GM21447 (cell line): Measurements from ENCODE around the gene STPG4.
"Not testable (repeated sequence)": the region's sequence is repeated elsewhere in the genome, so short reads cannot be mapped to it uniquely, and the experiment has no call there.

Experiments used
- ATAC-seq: cut with Tn5 transposase; IDR thresholded peaks from one replicate; pipeline ENCODE4 v1.9.1; 2021; ENCODE audit not compliant: unreplicated experiment

The STPG4 gene

GRCh38 chr2:47173986-47174732 is 19.1 kb upstream of the STPG4 start:
- ATAC-seq: no peak

GRCh38 chr2:47172922-47173695 is 18.0 kb upstream of the STPG4 start:
- no peak for ATAC-seq

GRCh38 chr2:47172156-47172921 is 17.2 kb upstream of the STPG4 start:
- no peak for ATAC-seq

DNA sequence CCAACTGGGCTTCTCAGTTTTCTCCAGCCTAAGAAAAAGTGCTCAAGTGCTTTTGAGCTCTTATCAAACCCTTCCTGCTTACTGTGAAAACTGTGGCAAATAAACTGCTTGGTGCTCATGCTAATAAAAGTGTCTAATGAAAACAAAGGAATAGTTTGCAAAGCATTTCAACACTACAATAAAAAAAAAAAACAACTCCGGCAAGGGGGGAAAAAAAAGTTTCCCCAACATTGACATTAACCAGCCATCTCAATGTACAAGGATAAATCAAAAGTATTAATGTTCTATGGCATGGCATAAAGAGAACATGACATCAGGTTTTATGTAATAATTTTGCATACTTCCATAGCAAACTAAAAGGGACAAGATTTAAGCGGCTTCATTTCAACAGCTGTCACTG is 14.7 kb upstream of the STPG4 start:
- no peak for ATAC-seq

GRCh38 chr2:47168895-47169294 is 13.8 kb upstream of the STPG4 start:
- ATAC-seq: not testable (repeated sequence)

GRCh38 chr2:47167149-47167548 is 12.0 kb upstream of the STPG4 start:
- no peak for ATAC-seq

DNA sequence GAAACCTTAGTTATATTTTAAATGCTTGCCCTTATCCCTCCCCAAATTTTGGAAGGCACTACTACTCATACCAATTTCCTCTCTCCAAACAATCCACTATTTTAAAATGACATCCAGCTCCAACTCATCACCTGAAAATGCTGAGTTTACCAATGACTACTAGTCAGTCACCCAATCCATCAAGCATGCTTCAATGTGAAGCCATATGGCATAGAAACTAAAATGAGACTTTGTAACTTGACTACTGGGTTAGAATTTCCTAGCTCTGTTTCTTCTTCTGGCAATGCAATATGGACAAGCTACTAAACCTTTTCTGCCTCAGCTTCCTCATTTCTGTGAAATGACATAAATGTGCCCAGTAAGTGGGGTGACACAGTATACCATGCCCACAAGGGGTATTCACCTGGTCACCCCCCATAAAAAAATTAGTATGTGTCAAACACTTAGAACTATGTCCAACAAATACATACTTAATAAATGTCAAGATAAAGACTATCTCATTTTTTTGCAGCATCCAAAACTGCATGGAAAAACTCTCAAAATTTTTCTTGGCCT is 10.0 kb upstream of the STPG4 start:
- ATAC-seq: no peak

DNA sequence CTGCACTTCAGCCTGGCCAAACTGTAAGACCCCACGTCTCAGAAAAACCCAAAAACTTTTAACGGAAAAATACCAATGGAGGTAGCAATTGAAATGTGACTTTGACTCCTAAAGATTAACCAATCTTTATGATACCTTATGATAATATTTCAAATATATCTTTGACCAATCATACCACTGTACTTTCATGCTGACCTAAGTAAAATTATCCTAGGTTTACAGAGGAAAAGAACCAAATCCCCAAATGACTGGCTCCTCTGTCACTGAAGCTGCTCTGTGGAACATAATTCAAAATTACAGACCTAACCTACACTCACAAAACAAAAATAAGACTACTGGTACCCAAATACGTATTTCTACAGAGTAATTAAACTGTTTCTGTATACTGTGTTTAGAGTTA is 7.7 kb upstream of the STPG4 start:
- ATAC-seq: no peak

- no peak for ATAC-seq
Measured at GRCh38 chr2:47161475-47161874, 6.4 kb upstream of the STPG4 start.

DNA sequence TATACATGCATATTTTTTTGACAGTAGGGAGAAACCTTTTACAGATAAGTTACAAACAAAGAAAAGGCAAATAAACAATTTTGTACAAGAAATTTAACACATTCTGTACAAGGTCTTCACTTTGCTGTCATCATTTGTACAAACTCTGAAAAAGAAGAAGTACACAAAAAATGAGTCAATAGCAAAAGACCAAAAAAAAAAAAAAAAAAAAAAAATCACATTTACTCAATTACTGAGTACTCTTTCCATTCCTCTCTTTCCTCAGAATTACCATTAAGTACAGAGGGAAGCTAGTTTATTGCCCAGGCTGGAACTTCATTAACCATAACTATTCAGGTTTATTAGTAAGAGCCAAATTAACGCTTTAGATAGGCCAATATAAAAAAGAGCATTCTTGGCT is 5.6 kb upstream of the STPG4 start:
- ATAC-seq: no peak

DNA sequence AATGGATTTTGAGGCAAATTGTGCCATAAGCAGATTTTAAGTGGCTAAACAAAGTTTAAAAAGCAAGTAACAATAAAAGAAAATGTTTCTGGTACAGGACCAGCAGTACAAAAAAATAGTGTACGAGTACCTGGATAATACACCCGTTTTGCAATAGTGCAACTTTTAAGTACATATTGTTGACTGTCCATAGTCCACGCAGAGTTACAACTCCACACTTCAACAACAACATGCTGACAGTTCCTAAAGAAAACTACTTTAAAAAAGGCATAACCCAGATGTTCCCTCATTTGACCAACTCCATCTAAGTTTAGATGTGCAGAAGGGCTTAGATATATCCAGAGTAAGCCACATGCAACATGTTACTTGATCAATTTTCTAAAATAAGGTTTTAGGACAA is 5.1 kb upstream of the STPG4 start:
- no peak for ATAC-seq

- ATAC-seq: no peak
Measured at GRCh38 chr2:47159627-47160026, 4.5 kb upstream of the STPG4 start.

DNA sequence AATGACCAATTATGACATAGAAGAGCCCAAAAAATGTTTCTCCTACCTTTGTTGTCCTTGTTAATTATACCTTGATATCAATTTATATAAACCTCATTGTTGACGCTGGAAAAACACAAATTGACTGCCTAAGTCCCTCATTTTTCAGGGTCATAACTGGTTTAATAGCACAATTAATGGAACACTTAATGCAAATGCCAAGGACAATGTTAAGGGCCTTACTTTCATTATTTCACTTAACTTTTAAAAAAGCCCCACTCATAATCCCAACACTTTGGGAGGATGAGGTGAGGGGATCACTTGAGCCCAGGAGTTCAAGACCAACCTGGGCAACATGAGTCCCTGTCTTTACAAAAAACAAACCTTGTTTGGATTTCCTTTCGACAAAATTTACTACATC is 3.5 kb upstream of the STPG4 start:
- ATAC-seq: no peak

DNA sequence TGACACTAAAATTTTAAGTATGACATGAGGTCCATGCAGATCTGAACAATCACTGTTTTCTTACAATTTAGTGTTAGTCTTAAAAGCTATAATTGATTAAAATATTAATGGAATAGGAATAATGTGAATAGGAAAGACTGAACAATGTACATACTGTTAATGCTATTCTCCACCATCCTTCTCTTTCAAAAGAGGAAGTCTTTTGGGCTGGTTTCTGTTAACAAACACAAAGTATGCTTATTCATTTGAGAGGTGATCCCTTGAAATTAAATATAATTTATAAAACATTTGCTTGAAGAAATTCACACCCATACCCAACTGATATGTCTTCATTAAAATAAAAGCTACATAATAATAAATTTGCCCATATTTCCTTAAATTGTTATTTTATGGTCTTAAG is 2.3 kb downstream of the STPG4 start:
- ATAC-seq: no peak

DNA sequence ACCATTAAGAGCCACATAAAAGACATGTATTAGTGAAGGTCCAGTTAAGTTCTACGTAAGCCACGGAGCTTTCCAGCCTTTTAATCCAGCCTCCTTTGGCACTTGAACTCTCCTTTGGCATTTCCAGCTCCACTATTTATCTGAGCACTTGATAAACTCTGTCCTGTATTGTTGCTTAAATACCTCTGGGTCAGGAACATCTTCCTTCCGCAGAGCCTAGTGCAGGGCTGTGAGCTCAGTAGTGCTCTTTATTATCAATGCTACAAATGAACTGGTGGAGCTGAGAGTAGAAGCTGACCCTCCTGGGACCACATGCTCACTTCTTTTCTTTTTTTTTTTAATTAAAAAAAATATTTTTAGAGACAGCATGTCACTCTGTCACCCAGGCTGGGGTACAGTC is 4.9 kb downstream of the STPG4 start:
- no peak for ATAC-seq

DNA sequence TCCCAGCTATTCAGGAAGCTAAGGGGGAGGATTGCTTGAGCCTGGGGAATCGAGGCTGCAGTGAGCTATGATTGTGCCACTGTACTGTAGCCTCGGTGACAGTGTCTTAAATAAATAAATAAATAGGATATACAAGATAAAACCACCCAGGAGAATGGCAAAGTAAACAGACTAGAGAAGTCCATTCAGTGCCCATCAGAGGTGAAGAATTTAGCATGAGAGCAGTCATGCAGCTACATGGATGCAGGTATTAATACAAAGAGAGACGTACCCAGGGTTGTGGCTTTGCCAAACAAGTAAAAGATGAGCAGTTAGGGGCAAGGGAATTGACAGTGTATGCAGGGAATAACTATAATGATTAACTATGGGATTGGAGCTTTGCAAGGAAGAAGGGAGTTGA is 8.1 kb downstream of the STPG4 start:
- ATAC-seq: no peak

DNA sequence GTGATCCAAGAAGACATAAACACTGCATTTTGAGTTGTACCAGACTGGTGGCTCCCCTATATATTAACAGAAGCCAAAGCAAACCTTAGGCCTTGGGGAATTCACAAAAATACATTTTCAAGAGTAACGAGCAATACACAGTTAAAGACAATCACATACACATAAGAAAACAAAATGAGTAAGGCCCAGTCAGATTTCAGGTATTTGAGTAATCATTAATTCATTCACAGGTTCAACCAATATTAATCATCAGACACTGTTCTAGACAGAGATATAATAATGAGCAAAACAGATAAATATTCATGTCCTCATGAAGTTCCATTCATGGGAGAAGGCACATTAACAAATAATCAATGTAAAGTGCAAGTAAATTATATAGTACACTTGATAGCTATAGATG is 9.6 kb downstream of the STPG4 start:
- ATAC-seq: no peak

GRCh38 chr2:47141520-47141919 is 13.6 kb downstream of the STPG4 start:
- ATAC-seq: no peak

DNA sequence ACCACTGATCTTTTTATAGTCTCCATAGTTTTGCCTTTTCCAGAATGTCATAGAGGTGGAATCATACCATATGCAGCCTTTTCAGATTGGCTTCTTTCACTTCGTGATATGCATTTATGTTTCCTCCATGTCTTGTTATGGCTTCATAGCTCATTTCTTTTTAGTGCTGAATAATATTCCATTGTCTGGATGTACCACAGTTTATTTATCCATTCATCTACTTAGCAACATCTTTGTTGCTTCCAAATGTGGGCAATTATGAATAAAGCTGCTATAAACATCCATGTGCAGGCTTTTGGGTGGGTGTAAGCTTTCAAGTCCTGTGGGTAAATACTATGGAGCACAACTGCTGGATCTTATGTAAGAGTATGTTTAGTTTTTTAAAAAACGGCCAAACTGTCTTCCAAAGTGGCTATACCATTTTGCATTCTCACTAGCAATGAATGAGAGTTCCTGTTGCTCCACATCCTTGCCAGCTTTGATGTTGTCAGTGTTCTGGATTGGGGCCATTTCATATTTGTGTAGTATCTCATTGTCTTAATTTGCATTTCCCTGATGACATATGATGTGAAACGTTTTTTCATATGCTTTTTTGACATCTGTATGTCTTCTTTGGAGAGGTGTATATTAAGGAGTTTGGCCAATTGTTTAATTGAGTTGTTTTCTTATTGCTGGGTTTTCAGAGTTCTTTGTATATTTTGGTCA is 20.6 kb downstream of the STPG4 start:
- ATAC-seq: no peak

GRCh38 chr2:47133046-47133445 is 22.1 kb downstream of the STPG4 start:
- ATAC-seq: no peak

- ATAC-seq: no peak
Measured at GRCh38 chr2:47129191-47129706, 25.9 kb downstream of the STPG4 start.
